Esophagus muscularis mucosa (tissue), 4 donors: ENCODE data around the gene OSBPL10. TPM values are rescaled to one million over a fixed set of nuclear protein-coding genes. Genes with fewer than 3 reads are reported as not detected.

Experiments
- DNase-seq: peaks from one replicate; pipeline ENCODE4 v3.0.0-alpha.2; 2017; ENCODE audit errors: extremely low spot score
- H3K27ac ChIP-seq, 4 donors: fragments of 200-600 bp; sonication (generic); replicated peaks in 1 of 4; 1 replicate in 3 of 4; 2 replicates in 1 of 4; pipeline ENCODE4 v1.5.1; 2016 to 2019; ENCODE audit warnings: mild to moderate bottlenecking in 1 of 4
- H3K27me3 ChIP-seq, 4 donors: fragments of 200-600 bp; sonication (generic); one replicate each; pipeline versions ENCODE4 v1.5.1 to v1.6.0; 2016 to 2019
- H3K36me3 ChIP-seq, 4 donors: fragments of 200-600 bp; sonication (generic); one replicate each; pipeline ENCODE4 v1.5.1; 2016 to 2019
- H3K4me1 ChIP-seq, 4 donors: fragments of 200-600 bp; sonication (generic); one replicate each; pipeline ENCODE4 v1.5.1; 2016 to 2019
- H3K4me3 ChIP-seq, 4 donors: fragments of 200-600 bp; sonication (generic); 1 replicate in 2 of 4; 2 replicates in 2 of 4; pipeline ENCODE4 v1.5.1; 2016 to 2019; ENCODE audit warnings: mild to moderate bottlenecking in 4 of 4, moderate library complexity in 1 of 4
- H3K9me3 ChIP-seq, 4 donors: fragments of 200-600 bp; sonication (generic); 1 replicate in 3 of 4; 2 replicates in 1 of 4; pipeline ENCODE4 v1.5.1; 2016 to 2019
- EP300 ChIP-seq: sonication (generic); formaldehyde crosslinking; IDR thresholded peaks from one replicate; pipeline ENCODE4 v1.6.1; 2017; ENCODE audit warnings: antibody characterized with exemption
- POLR2A ChIP-seq: fragments of 450-650 bp; IDR thresholded peaks from one replicate; pipeline ENCODE4 v1.6.1; 2017; ENCODE audit warnings: antibody characterized with exemption, moderate library complexity, mild to moderate bottlenecking, low read depth
- POLR2AphosphoS5 ChIP-seq, 2 donors: sonication (generic); formaldehyde crosslinking; IDR thresholded peaks; one replicate each; pipeline ENCODE4 v1.6.1; 2017; ENCODE audit warnings: antibody characterized with exemption in 2 of 2
- WGBS: methylation state at CpG from one replicate; pipeline ENCODE4 v1.1.5; 2018; 5-methylcytosine and 5-hydroxymethylcytosine counted together
- intact Hi-C: fragments of 100-400 bp; cut with DNase I; formaldehyde crosslinking; loops from one replicate; pipeline ENCODE4 v1.15.1; 2023
- total RNA-seq, 4 donors: library from RNA; depleted of rRNA; stranded (reverse); fragments of >200 nt; gene quantifications; one replicate each; pipeline versions ENCODE4 v1.1.0 to v1.2.1, GENCODE V29; 2016
- TF ChIP-seq, protein P1 (sequence below), 3 experiments: fragments of 200-600 bp in 2 of 3; fragments of 450-650 bp in 1 of 3; sonication (generic) in 2 of 3; IDR thresholded peaks; one replicate each; pipeline ENCODE4 v1.5.1; 2017 to 2019; ENCODE audit warnings: antibody characterized with exemption in 3 of 3, mild to moderate bottlenecking in 2 of 3, moderate library complexity in 1 of 3

Gene OSBPL10
- total RNA-seq, 4 donors from 2014 or later: 6.3 to 12.2 (median 7.6) TPM

DNA sequence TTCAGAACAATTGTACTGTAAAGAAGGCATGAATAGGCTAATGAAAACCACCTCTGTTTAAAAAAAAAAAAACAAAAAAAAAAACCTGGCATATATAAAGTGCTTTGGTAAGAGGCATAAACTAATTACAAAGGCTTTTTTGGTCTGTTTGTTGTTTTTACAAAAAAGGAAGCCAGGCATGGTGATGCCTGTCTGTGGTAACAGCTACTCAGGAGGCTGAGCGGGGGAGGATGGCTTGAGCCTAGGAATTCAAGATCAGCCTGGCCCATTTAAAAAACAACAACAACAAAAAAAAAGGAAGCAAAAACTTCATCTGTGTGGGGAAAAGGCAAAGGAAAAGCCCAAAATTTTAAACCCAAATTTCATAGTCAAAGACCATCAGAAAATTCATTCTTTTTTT is 47.0 kb downstream of the OSBPL10 start:
- DNase-seq: no peak
- WGBS: 84% methylated on average over 1 of the region's 1 CpG

DNA sequence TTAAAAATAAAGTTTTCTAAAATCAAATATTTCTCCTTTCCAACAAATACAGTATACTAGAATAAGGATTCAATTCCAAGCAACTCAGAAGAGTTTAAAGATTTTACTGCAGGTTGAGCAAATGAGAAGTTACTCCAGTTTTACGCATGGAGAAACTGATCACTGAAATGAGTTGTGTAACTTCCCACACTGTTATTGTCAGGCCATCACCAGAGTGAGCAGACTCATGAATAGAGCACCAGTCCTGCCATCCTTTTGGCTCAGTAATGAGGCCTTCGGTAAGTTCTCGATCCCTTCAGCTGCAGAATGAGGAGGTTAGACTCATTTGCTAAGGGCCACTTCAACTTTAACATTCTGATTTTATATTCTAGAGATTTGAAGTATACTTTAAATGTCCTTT is 48.1 kb downstream of the OSBPL10 start:
- H3K36me3 ChIP-seq: no peaks in the 10 kb centered on the region
- TF ChIP-seq POLR2A (no peak), EP300 (no peak), POLR2AphosphoS5 (IDR thresholded peaks at IDR 0.05) (no peak)
- TF ChIP-seq, protein P1, sequence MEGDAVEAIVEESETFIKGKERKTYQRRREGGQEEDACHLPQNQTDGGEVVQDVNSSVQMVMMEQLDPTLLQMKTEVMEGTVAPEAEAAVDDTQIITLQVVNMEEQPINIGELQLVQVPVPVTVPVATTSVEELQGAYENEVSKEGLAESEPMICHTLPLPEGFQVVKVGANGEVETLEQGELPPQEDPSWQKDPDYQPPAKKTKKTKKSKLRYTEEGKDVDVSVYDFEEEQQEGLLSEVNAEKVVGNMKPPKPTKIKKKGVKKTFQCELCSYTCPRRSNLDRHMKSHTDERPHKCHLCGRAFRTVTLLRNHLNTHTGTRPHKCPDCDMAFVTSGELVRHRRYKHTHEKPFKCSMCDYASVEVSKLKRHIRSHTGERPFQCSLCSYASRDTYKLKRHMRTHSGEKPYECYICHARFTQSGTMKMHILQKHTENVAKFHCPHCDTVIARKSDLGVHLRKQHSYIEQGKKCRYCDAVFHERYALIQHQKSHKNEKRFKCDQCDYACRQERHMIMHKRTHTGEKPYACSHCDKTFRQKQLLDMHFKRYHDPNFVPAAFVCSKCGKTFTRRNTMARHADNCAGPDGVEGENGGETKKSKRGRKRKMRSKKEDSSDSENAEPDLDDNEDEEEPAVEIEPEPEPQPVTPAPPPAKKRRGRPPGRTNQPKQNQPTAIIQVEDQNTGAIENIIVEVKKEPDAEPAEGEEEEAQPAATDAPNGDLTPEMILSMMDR (IDR thresholded peaks at IDR 0.05): no peak
- intact Hi-C loops: no loop called here
- DNase-seq: no peak
- H3K27me3 ChIP-seq: no peaks in the 10 kb centered on the region
- peaks cover 0 to 12% (median 10%) of the 10 kb centered on the region in 4 donors for H3K4me1 ChIP-seq
- H3K4me3 ChIP-seq: no peak overlapping the region
- no peak overlapping the region for H3K27ac ChIP-seq
- 93% methylated on average over 3 of the region's 3 CpGs for WGBS
- H3K9me3 ChIP-seq: no peaks in the 10 kb centered on the region

More for the DNA sequence above, 47.0 kb downstream of the OSBPL10 start:
- TF ChIP-seq, protein P1 (IDR thresholded peaks at IDR 0.05): no peak
- TF ChIP-seq EP300 (no peak), POLR2AphosphoS5 (IDR thresholded peaks at IDR 0.05) (no peak), POLR2A (no peak)
- Histone ChIP-seq H3K36me3 (no peaks in the 10 kb centered on the region), H3K9me3 (no peaks in the 10 kb centered on the region), H3K4me1 (peaks cover 0 to 12% (median 10%) of the 10 kb centered on the region in 4 donors), H3K27me3 (no peaks in the 10 kb centered on the region), H3K4me3 (no peak overlapping the region), H3K27ac (no peak overlapping the region)
- intact Hi-C loops: no loop called here

DNA sequence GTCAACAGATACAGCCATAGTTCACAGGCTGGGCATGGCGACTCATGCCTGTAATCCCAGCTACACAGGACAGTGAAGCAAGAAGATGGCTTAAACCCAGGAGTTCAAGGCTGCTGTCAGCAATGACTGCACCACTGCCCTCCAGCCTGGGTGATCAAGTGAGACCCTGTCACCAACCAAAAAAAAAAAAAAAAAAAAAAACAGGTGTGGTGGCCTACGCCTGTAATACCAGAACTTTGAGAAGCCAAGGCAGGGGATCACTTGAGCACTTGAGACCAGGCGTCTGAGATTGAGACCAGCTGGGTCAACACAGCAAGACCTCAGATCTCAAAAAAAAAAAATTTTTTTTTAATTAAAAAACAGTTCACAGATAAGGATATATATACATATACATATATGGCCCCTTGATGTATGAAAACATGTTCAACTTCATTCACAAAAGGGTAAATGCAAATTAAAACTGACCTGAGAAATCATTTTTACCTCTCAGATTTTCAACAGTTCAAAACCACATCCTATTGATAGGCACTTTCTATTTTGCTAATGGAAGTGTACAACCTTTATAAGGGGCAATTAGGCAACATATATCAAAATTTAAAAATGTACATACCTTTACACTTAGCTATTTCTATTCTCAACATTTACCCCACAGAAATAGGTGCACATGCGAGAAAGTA is 51.1 kb downstream of the OSBPL10 start:
- Histone ChIP-seq H3K9me3 (no peaks in the 10 kb centered on the region), H3K4me1 (no peaks in the 10 kb centered on the region), H3K4me3 (no peak overlapping the region), H3K27ac (no peak overlapping the region), H3K36me3 (no peaks in the 10 kb centered on the region), H3K27me3 (no peaks in the 10 kb centered on the region)
- DNase-seq: no peak
- 90% methylated on average over 4 of the region's 4 CpGs for WGBS
- intact Hi-C loops: no loop called here
- TF ChIP-seq POLR2AphosphoS5 (IDR thresholded peaks at IDR 0.05): no peak
- TF ChIP-seq, protein P1 (IDR thresholded peaks at IDR 0.05): no peak
- no peak for TF ChIP-seq EP300
- no peak for TF ChIP-seq POLR2A

DNA sequence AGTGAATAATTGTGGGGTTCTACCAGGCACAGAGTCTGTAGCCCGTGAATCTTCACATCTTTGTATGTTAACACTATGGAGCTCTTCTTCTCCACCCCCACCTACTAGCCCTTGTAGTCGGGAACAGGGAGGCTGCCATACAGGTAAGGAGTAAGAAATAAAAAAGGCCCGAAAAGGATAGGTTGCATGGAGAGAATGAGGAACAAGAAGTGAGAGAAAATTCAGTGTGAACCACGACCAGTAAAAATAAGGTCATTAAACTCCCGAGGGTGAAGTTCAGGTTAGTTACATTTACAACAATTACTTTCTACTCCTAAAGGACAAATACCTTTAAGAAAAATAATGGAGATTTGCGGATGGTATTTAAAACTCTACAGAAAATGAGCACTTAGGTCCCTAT is 53.3 kb downstream of the OSBPL10 start:
- H3K36me3 ChIP-seq: no peaks in the 10 kb centered on the region
- intact Hi-C loops: no loop called here
- 91% methylated on average over 6 of the region's 6 CpGs for WGBS
- no peaks in the 10 kb centered on the region for H3K4me1 ChIP-seq
- H3K27ac ChIP-seq: no peak overlapping the region
- H3K27me3 ChIP-seq: no peaks in the 10 kb centered on the region
- DNase-seq: no peak
- H3K9me3 ChIP-seq: no peaks in the 10 kb centered on the region
- TF ChIP-seq EP300 (no peak), POLR2AphosphoS5 (IDR thresholded peaks at IDR 0.05) (no peak), POLR2A (no peak)
- TF ChIP-seq, protein P1 (IDR thresholded peaks at IDR 0.05): no peak
- no peak overlapping the region for H3K4me3 ChIP-seq

DNA sequence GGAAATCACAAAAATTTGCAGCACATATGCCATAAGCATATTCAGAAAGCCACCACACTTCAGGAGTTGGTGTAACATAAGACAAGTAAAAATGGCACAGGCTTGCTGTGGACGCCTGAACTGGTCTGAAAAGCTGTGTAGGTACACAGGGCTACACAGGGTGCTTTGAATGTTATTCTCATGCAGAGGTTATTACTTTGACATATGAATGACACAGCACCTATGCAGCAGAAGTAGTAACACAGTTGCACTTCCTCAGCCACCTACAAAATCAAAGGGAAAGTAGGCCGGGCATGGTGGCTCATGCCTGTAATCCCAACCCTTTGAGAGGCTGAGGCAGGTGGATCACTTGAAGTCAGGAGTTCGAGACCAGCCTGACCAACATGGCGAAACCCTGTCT is 54.5 kb downstream of the OSBPL10 start:
- H3K4me1 ChIP-seq: no peaks in the 10 kb centered on the region

More for the DNA sequence above, 54.5 kb downstream of the OSBPL10 start:
- Histone ChIP-seq H3K27me3 (no peaks in the 10 kb centered on the region), H3K36me3 (no peaks in the 10 kb centered on the region), H3K4me3 (no peak overlapping the region), H3K9me3 (no peaks in the 10 kb centered on the region), H3K27ac (no peak overlapping the region)
- 98% methylated on average over 4 of the region's 4 CpGs for WGBS
- TF ChIP-seq, protein P1 (IDR thresholded peaks at IDR 0.05): no peak
- TF ChIP-seq EP300 (no peak), POLR2A (no peak), POLR2AphosphoS5 (IDR thresholded peaks at IDR 0.05) (no peak)
- intact Hi-C loops: no loop called here
- DNase-seq: no peak
